Posterior vena cava (tissue), 2 donors: ENCODE data around the gene SESN1. TPM values are rescaled to one million over a fixed set of nuclear protein-coding genes. Genes with fewer than 3 reads are reported as not detected.

Source experiments
- DNase-seq: peaks from one replicate; pipeline ENCODE4 v3.0.0-alpha.2; 2020; ENCODE audit warnings: low spot score
- intact Hi-C, 2 donors: fragments of 100-400 bp; cut with DNase I; formaldehyde crosslinking; loops; one replicate each; pipeline versions ENCODE4 v1.14.1 to v1.14.2; 2022 to 2023
- total RNA-seq, 2 donors: library from RNA; stranded (reverse); fragmentation: NEBNext Ultra II Directional; extraction: Animal tissue kit (Norgen Biotek cat#: 25700); gene quantifications; one replicate each; pipeline ENCODE4 v1.2.1, GENCODE V29; 2021
- donor health status: DM: yes; HTN: yes; CAD: no.
- donor health status: DM: yes; HTN: yes; CAD: no.

Gene SESN1
- total RNA-seq, 2 donors from 2014 or later, result 25.3 to 33.8 TPM

DNA sequence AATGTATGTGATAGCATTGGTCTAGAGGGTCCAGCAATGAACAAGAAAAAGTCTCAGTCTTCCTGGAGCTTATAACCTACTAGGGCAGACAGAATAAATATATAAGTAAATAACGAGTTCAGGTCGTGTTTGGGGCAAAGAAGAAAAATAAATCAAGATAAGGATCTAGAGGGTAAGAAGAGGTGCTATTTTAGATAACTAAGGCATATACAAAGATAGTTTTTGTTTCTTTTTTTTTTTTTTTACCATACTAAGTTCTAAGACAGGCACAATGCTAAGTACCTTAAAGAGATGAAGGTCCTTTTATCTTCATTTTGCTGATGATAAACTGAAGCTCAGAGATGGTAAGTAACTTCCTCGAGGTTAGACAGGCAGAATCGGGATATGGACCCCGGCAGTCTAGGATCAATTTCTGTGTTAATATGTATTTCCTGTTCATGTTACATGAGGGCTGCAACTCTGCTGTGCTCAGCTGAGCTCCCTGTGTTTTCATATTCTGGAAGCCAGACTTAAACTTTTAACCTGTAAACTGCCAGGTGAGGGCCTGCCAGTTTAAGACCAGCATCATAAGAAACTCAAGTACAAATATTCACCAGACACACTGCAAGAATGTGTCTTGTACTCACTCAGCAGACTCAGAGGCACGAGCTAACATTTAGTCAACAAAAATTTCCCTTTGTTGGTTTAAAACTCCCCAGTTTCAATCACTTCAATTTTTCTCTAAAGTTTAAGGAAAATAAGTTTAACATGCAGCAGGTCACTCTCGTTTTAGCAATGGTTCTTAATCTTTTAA lies 23.3 kb downstream of the SESN1 start:
- DNase-seq, result no peak
- intact Hi-C loops, result loop anchor here in 1 of 2 donors (5.0 to 10.0 kb wide), 2 partner anchors 67 to 519 kb away; no protein-coding TSS in a partner anchor

DNA sequence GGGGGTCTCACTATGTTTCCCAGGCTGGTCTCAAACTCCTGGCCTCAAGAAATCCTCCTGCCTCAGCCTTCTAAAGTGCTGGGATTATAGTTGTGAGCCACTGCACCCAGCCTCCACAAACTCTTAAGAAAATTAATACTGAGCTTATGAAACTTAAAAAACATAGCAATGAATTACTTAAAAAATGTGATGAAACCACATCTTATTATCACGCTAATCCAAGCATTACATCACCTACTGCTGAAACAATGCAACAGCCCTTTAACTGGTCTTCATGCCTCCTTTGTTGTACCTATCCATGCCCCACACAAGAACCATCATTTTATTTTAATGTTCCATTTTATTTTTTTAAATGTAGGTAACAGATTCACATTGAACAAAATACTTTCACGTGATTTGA lies 24.9 kb downstream of the SESN1 start:
- DNase-seq, result no peak
- intact Hi-C loops, result loop anchor here in 1 of 2 donors (5.0 to 10.0 kb wide), 3 partner anchors 65 to 527 kb away; no protein-coding TSS in a partner anchor

DNA sequence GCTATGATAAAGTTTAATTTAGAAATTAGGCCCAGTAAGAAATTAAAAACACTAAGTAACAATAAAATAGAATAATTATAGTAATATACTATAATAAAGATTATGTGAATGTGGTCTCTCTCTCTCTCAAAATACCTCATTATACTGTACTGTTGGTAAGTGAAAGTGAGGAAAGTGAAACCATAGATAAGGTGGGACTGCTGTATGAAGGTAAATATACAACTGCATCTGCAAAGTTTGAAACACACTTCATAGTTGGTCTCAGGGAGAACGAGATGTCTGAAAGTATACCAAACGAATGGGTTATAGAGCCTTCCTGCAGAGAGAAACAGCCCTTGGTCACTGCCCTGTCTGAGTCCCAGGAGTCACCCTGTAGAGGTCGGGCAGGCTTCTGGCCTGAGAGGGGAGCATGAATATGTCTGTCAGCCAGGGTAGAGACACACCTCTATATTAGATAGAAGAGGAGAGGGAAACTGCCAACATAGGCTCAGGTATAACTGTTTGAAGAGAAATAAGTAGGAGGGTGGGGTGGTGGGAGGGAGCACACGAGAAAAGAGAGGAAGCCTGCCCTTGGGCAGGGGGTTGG lies 31.8 kb downstream of the SESN1 start:
- intact Hi-C loops, result no loop called here
- no peak for DNase-seq

DNA sequence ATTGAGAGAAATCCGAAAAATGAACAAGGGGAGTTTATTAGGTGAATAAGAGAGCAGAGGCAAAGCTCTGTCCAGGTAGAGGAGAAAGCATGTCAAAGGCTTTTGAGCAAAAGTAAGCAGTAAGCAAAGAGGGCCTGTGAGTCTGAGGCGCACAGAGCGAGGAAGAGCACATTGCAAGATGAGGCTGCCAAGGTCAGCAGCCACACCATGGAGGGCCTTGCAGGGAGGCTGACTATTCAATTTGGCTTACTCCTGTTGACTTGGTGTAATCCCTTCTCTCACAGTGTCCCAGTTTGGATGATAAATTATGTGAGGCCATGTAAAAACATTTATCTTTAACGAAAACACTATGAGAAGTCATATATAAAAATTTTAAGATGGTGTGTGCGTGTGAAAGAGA lies 32.4 kb downstream of the SESN1 start:
- intact Hi-C loops, result no loop called here
- no peak for DNase-seq

DNA sequence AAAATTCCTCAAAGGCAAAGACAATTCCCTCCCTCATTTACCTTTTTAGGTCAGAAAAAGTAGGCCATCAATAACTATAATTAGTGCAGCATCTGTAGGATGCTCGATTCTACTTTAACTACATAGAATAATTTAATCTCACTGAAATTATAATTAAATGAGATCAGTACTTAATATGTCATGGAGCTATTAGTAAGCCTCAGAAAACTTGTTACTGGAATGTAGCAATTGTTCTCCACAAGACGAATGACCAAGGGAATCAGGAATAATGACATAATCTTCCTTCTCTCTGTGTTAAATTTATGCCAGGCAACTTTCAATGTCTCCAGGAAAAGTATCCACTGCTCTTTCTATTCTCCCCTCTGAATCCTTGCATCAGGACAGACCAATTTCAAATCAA lies 34.1 kb downstream of the SESN1 start:
- DNase-seq, result no peak
- intact Hi-C loops, result no loop called here

DNA sequence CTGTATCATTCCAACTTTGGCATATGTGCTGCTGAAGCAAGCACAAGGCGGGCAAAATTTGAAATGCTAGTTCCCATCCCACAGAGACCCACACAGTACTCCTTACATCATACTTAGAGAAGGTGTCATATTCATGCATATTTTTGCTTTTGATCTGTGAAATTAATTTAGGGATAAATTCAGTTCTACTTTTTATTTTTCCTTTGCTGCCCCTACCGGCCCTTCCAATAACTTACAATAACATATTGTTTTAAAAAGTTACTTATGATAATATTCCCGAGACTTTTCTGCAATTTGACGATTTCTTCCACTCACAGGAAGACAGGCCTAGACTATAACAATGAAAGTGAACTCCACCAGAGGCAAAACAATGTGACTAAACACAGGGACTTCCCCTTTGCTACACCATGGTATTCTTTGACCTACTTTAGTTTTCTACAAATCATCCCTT lies 35.0 kb downstream of the SESN1 start:
- intact Hi-C loops, result no loop called here
- DNase-seq, result no peak

DNA sequence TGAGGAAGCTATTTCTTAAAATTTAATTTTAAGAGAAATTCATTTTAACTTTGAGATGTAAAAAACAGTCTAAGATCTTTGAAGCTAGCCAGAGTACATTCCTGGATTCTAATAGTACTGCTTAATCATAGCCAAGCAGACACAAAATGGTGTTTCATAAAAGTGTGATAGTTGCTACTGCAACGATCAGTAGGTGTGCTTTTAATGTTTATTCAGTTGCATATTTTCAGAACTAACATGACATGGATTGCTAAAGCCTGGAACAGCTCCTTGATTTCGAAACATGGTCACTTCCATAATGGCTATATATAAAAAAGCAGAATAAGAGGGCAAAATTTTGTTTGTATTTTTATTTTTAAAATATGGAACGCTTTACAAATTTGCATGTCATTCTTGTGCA lies 35.5 kb downstream of the SESN1 start:
- intact Hi-C loops, result no loop called here
- DNase-seq, result no peak

DNA sequence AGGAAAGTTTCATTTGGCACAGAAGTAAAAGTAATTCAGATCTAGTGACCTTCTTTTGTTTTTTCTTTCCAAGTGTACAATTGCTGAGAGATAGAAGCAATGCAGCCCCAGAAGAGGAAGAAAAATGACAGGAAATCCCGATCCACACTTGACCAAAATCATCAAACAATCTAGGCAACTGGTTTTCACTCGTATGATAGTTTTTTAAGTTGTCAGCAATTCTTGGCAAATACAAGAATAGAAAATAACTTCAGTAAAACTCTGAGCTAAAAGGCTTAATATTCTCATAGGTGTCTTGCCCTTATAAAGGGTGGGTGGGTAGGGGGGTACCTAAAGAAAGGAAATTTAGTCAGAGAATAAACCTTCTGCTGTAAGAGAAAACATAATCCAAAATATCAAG lies 36.0 kb downstream of the SESN1 start:
- DNase-seq, result no peak
- intact Hi-C loops, result no loop called here

DNA sequence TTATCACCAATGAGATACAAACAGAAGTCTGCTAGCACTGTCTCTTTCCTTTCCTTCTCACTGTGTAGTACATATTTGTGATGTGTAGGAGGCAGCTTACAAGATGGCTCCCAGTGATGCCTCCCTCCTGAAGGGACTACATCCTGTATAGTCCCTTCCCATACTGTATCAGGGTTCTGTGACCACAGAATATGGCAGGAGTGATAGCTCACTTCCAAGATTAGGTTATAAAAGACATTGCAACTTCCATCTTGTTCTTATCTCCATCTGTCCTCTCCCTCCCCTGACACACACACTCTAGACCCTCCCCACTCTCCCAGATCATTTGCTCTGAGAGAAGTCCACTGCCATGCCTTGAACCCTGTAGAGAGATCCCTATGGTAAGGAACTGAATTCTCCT lies 38.0 kb downstream of the SESN1 start:
- DNase-seq, result no peak
- intact Hi-C loops, result no loop called here

DNA sequence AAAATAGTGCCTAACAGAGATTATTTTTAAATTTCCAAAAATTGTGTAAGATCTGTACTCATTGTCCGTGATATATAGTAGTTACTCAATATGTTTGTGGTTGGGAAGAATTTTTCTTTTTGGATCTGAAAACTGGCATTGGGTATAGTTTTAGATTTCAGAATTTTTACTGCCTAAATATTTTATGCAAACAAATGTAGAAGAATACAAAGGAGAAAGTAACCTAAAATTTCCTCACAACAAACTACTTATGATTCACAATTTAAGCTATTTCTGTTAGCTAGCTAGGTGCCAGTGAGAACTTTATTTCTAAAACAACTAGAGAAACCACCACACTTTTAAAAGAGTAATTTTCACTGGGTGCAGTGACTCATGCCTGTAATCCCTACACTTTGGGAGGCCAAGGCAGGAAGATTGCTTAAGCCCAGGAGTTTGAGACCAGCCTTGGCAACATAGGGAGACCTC lies 38.8 kb downstream of the SESN1 start:
- DNase-seq, result no peak
- intact Hi-C loops, result no loop called here

DNA sequence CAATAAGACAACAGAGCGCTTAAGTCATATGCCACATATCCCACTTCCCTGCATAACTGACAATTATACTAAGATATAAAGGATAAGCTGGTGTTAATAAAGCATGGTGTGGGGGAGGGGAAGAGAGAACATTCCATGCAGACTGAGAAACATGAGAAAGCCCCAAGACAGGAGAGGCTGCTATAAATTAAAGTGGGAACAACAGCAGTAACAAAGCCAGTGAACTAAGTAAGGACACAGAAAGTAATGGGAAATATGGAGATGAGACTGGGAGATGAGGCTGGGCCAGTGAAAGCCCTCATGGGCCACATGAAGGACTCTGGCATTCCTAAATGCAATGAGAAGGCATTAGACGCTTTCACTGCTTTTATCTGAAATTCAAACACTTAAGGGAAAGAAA lies 41.3 kb downstream of the SESN1 start:
- intact Hi-C loops, result no loop called here
- no peak for DNase-seq

DNA sequence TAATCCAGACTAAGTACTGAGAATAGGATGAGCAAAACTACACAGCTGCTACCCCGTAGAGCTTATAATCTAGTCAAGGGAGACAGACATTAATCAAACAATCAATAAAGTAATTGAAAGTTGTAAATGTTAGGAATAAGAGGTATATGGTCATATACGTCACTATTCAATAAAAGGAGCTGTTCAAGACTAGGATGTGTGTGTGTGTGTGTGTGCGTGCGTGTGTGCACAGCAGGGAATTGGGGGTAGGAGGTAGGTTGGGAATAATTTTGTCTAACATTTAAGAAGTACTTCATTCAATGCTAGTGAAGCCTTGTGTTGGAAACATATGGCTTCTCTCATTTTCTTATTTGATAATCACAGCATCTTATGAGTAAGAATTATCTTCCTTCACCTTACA lies 41.8 kb downstream of the SESN1 start:
- intact Hi-C loops, result no loop called here
- no peak for DNase-seq

DNA sequence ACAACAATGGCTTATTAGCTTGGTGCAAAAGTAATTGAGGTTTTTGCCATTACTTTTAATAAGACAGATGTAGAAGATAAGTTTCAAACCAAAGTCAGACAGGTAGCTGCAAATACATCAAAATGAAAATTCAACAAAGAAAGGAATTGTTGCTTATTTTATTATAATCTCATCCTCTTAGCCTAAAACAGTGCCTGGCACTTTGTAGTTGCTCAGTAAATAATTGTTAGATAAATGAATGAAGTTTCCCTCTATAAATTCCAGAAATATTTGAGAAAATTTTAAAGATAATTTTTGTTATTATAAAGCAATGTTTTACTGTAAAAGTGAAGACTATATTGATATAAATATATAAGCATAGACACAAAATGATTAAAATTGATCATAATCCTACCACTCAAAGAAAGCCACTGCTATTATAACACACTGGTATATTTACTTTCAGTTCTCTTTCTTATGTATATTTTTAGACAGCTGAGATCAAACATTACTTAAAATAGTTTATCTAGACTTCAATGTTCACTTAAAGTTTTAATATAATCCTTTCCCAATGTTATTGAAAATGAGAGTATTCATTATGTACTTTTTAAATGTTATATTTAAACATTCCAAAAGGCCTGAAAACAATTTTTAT lies 42.5 kb downstream of the SESN1 start:
- intact Hi-C loops, result no loop called here
- DNase-seq, result no peak

DNA sequence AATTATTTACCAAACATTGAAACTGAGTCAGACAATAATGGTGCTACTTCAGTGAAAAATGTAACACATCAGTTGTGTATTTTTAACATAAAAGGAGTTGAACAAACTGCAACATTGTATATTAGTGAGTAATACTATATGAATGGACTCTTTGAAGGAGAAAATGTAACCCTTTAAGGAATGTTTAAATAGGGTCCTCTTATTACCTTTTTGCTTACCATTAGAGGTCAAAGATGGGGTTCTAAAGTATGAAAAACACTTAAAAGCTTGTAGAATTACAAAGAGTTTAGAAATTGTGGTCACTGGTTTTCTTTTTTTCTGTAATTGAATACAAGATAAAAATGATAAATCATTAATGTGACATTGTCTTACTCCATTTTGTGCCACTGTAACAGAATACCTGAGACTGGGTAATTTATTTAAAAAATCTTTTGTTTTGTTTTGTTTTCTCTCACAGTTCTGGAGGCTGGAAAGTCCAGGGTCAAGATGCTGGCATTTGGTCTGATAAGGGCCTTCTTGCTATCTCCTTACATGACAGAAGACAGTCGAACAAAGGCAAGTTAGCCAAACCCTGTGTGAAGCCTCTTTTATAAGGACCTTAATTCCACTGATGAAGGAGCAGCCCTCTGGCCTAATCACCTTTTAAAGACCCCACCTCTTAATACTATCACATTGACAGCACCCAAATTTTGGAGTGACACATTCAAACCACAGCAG lies 43.2 kb downstream of the SESN1 start:
- DNase-seq, result no peak
- intact Hi-C loops, result no loop called here

DNA sequence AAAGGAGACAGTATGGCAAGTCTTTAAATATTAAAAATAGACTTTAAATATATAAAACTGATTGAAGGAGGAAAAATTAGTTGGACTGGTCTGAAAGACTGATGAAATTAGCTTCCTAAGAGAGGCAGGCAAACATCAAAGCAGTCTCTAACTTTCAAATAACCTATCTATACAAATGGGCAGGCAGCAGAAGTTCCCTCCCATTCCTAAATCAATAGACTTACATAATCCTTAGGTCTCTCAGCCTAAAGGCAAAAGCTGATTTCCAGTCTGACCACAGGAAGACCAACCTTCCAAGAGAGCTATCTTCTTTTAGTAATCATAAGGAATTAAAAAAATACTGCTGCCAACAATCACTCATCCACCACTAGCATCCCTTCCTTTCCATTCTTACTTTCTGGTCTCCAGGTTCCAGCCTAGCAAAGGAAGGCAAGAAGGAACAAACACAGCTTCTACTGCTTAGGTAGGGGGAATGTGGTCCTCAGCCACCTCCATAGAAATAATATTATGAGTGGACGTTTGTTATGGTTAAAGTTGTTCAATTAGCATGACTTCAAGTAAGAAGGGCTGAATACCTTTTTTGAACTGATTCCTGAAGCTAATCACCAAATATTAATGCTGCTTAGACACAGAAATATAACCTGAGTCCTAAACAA lies 44.1 kb downstream of the SESN1 start:
- DNase-seq, result no peak
- intact Hi-C loops, result no loop called here

DNA sequence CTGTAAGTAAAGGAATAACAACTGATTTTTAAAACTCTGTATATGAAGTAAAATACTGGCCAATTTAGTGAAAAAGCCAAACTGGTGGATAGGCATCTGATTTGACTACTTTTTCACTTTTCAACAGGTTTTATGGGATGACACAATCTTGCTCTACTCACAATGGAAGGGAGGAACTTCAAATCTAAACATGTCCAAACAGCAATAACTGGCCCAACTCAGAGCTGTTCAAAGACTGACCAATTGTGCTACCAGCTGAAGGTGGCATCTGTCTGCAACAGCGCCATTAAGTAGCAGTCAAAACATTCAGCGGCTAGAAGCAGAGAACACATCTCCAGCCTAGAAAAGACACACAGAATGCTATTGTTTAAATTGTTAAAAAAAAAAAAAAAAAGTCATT lies 44.6 kb downstream of the SESN1 start:
- DNase-seq, result no peak
- intact Hi-C loops, result no loop called here

DNA sequence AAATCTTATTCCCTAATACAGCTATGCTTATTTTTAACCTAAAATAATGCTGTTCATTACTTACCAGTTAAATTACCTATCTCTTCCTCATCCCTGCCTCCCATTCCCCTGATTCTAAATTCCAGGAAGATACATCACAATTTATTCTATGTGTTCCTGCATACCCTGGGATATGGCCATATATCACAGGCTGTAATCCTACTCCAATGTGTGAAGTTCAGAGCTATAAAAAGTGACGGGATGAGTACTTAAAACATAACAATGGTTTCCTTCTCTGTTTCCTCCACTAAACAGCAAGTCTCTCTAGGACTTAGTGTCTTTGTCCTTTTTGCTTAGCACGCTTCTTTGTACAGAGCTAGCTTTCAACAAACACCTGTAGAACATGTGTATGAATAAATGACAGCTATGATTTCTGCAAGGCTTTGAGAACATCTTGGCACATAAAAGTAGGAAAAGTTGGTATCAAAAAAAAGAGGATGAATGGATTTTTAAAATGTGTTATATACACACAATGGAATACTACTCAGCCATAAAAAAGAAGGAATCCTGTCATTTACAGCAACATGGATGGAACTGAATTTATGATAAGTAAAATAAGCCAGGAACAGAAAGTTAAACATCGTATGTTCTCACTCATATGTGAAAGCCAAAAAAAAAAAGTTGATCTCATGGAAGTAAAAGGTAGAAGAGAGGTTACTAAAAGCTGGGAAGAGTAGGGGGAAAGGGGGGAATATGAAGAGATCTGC lies 45.8 kb downstream of the SESN1 start:
- intact Hi-C loops, result no loop called here
- no peak for DNase-seq

DNA sequence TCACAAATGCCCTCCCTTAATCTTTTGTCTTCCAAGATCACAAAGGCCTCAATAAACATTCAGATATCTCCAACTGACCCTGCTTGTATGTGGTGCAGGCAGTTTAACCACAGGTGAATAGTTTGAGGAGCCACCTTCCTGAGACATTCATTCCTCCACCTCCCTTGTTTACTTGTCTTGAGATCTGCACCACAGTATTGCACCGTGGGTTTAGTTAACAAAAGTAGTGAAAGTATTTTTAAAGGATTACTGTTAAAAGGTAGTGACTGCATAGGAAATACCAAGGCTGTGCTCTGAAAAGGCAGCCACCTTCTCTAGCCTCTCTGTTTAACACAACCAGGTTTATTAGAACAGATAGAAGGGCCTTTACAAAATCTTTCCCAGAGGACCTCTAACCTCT lies 46.5 kb downstream of the SESN1 start:
- DNase-seq, result no peak
- intact Hi-C loops, result no loop called here

DNA sequence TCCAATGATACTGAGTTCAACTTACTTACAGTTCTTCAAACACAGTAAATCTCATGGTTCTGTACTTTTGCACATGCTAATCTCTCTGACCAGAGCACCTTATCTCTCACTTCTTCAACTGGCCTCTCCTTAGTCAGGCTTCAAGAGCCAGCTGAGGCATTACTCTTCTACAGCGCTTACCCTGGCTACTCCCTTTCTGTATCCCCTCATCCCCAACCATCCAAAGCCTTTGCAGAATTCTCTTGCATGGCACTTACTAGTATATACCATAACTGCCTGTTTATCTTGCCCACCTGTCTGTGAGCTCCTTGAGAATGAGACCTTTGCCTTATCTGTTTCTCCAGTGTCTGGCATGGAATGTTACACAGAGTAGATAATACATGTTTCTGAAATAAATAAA lies 49.2 kb downstream of the SESN1 start:
- DNase-seq, result no peak
- intact Hi-C loops, result no loop called here
